Vagina (tissue), 2 donors: ENCODE data around the gene EGFR.

ENCODE experiments used
- POLR2A ChIP-seq, 2 donors: fragments of 450-650 bp; IDR thresholded peaks; one replicate each; pipeline ENCODE4 v1.6.1; 2017; ENCODE audit warnings: antibody characterized with exemption in 2 of 2, mild to moderate bottlenecking in 2 of 2, moderate library complexity in 2 of 2
- TF ChIP-seq, protein P1 (sequence below), 3 experiments: fragments of 450-650 bp in 2 of 3; fragments of 200-600 bp in 1 of 3; sonication (generic) in 1 of 3; IDR thresholded peaks; one replicate each; pipeline ENCODE4 v1.5.1; 2017 to 2019; ENCODE audit warnings: antibody characterized with exemption in 3 of 3, mild to moderate bottlenecking in 2 of 3, moderate library complexity in 2 of 3

GRCh38 chr7:55134786-55135185, 116.0 kb downstream of the EGFR start:
- TF ChIP-seq, protein P1, sequence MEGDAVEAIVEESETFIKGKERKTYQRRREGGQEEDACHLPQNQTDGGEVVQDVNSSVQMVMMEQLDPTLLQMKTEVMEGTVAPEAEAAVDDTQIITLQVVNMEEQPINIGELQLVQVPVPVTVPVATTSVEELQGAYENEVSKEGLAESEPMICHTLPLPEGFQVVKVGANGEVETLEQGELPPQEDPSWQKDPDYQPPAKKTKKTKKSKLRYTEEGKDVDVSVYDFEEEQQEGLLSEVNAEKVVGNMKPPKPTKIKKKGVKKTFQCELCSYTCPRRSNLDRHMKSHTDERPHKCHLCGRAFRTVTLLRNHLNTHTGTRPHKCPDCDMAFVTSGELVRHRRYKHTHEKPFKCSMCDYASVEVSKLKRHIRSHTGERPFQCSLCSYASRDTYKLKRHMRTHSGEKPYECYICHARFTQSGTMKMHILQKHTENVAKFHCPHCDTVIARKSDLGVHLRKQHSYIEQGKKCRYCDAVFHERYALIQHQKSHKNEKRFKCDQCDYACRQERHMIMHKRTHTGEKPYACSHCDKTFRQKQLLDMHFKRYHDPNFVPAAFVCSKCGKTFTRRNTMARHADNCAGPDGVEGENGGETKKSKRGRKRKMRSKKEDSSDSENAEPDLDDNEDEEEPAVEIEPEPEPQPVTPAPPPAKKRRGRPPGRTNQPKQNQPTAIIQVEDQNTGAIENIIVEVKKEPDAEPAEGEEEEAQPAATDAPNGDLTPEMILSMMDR (IDR thresholded peaks at IDR 0.05), result no peak
- TF ChIP-seq POLR2A (IDR thresholded peaks at IDR 0.05), result no peak
